Measurements from ENCODE around the gene SYK.

The SYK gene

GRCh38 chr9:90854637-90855175, 53.1 kb downstream of the SYK start:
- no peak for DNase-seq

DNA sequence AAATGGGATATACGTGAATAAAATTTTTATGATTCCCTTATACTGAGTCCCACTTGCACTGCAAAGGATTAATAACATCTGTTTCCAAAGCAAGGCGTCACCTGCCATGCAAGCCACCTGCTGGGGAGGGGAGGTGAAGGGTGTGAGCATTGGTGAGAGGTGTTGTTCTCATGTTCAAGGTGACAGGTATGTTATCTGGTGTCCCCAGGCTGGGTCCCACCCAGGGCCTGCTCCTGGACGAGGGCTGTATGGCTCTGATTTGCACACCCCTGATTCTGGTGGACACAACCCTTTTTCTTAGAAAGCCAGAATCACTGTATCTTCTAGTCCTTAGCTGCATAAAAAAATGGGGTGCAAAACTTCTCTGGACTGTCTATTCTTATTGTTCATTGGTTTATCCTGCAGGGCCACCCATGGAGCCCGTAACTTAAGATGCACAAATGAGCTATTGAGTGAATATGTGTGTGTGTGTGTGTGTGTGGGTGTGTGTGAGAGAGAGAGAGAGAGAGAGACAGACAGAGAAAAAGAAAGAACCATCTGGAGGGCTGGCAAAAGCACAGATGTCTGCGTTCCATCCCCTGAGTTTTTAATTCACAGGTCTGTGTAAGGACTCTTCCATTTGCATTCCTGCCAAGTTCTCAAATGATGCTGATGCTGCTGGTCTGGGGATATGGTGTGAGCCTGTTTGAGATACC, 53.7 kb downstream of the SYK start:
- peak; percentile 77 for DNase-seq

GRCh38 chr9:90857091-90857490, 55.5 kb downstream of the SYK start:
- DNase-seq = no peak

DNA sequence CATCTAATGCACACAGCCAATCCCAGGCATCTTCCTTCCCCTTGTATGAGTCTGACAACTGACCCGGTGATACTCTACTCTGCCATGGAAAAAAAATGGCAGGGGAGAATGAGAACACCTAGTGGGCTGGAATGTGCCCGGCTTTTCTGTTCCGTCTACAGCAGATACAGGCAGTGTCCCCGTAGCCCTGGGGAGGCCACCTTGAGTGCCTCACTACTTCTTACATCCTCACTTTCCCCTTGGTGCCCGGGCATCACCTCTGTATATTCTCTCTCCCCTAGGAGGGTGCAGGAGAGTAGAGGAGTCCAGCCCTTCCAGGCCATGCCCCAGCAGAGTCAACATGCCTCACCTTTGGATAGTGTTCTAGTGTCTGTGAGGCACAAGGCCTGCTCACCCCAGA, 56.2 kb downstream of the SYK start:
- no peak for DNase-seq

- no peak for DNase-seq
Measured at GRCh38 chr9:90858457-90858901, 56.9 kb downstream of the SYK start.

- DNase-seq = no peak
Measured at GRCh38 chr9:90860382-90860781, 58.8 kb downstream of the SYK start.

GRCh38 chr9:90860826-90861225, 59.2 kb downstream of the SYK start:
- DNase-seq = no peak

GRCh38 chr9:90861380-90861779, 59.8 kb downstream of the SYK start:
- DNase-seq = no peak

GRCh38 chr9:90861826-90862740, 60.5 kb downstream of the SYK start:
- no peak for DNase-seq

DNA sequence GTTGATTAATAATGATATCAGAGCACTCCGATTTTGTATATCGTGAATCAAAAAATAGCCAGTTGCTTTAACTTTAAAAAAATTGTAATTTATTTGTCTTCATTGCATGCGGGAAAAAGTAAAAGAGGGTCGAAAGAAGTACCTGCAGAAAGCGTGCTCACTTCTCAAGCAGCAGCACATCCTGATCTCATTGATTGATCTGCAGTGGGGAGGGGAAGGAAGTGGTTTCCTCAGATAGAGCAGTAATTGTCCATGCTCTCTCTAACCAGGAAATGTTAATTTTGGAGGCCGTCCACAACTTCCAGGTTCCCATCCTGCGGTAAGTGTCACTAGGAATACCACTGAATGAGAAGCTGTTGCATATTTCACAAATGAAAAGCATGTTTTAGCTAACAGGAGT, 63.2 kb downstream of the SYK start:
- DNase-seq = no peak

- no peak for DNase-seq
Measured at GRCh38 chr9:90867101-90867500, 65.5 kb downstream of the SYK start.

GRCh38 chr9:90868555-90868954, 66.9 kb downstream of the SYK start:
- DNase-seq = no peak

GRCh38 chr9:90869361-90869760, 67.7 kb downstream of the SYK start:
- DNase-seq = no peak

DNA sequence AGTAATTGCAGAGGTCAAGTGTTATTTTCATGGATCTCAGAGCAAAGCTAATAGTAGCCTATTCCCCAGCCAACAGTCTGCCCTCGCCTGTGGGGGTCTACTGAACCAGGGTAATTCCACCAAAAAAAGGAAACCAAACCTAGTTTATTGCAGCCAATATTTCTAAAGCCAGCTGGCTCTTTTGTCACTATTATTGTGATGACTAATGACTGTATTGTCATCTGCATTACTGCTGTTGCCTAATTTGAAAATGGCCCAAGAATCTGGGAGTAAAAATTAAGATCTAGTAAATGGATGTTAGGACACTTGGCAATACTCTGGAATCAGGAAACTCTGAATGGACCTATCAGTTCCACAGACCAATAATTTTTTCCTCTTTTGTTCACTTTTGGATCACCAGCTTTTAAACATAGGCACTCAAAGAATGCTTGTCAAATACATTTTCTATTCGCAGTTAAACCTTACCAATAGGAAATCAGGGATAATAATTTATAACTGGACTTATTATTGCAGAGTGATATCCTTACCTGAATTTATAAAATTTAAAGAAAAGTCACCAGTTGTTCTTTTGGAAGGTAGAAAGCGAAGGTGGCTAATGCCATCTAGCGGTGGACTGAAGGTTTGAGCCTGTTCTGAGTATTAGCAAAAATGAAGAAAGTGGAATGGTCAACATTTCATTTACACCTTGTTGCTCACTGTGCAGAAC, 69.2 kb downstream of the SYK start:
- peak; percentile 26 for DNase-seq

DNA sequence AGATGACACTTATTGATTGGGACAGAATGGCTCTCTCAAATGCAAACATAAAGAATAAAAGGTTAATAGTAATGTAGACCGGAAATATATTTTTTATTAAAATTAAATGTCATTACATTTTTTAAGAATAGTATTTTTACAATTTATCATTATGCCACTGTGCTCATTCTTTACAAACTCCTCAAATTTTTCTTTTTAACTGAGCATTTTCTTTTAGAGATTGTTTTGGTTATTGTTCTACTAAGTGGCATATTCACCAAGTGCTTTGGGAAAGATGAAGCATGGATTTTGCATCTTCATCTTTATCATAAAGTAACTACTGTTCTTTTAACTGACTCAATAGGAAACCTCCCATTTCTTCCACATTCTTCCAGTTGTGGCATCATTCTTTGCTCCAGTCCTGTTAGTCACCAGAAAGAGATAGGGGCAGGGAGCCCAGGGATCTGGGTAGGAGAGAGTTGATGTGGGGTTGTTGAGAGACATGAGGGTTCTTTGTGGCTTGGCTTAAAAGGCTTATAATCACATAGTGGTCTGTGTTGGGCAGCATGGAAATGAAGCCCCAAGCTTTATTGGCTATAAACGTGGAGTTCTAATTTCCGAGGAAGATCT, 69.8 kb downstream of the SYK start:
- no peak for DNase-seq

DNA sequence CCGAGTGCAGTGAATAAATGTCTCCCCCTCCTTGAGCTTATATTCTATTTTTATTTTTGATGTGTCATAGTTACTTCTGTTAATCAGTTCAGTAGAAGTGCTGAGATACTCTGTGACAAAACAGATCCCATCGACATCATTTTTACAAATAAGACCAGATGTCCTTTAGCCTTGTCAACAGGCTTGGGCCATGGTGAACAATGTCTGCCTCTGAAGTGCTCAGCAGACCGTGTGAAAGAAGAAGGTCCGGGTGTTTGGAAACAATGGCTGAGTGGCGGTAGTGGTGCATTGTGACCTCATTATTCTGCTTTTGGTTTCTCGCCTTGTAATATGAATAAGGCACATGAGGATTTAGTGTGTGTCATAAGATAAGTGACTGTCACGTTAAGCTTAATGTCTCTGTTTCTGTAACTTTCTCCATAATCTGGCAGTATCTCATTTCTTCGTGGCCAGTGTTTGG, 71.2 kb downstream of the SYK start:
- no peak for DNase-seq

GRCh38 chr9:90873422-90873821, 71.8 kb downstream of the SYK start:
- DNase-seq = no peak

DNA sequence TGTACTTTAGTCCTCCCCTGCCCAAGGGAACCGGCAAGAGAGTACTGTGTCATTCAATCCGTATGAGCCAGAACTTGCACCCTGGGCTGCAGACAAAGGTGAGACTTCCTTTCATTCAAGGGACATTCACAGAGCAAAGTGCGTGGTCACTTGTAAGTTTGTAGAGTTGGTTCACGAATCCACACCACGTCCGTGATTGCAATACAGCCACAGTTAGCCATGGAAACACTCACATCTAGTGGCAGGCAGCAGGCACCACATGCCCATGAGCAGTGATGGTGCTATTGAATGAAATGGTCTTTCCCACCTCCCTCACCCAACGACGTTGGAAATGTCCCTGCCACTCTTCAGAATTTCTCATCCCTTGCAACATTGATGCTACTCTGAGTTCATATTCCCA, 72.6 kb downstream of the SYK start:
- DNase-seq = no peak

GRCh38 chr9:90878562-90878961, 76.9 kb downstream of the SYK start:
- DNase-seq = no peak

- no peak for DNase-seq
Measured at GRCh38 chr9:90880066-90880465, 78.4 kb downstream of the SYK start.

GRCh38 chr9:90880669-90881068, 79.0 kb downstream of the SYK start:
- no peak for DNase-seq

- DNase-seq = no peak
Measured at GRCh38 chr9:90881648-90882047, 80.0 kb downstream of the SYK start.

Data from NCI-H524 treated with DMSO at 0.1 percent for 48 hours (cell line).